Measurements from ENCODE around the gene PARD3. TPM values are rescaled to one million over a fixed set of nuclear protein-coding genes. Genes with fewer than 3 reads are reported as not detected.

Gene PARD3
- total RNA-seq, 6 donors from 2014 or later: 30.6 to 108 (median 50.6) TPM

DNA sequence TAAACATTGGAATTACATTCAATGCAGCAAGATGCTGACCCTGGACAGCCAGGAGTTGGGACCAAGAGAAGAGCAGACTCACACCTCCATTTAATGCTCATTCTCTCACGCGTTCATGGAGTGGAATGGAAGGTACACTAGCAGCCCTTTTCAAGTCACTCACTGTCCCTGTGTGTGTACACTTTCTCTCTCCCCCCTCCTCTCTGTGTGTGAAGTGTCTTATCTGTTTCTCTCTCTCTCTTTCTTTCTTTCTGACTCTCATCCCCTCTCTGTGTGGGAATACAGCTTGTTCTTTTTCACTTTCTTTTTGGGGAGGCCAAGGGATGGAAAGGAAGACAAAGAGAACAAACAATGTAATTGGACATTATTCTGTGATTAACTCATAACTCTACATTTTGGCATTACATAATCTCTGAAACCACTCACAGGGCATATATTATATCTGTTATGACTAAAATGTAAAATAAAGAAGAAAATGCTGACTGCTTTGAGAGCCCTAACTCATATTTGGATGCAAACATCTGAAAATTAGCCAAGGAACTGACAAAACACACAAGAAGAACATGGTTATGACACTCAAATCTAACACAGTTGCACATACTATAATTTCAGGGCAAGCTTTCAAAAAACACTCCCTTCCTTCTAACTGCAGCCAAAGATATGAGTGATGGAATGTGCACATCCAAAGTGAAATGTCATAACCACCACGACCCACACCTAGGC lies 188.8 kb downstream of the PARD3 start:
- H3K4me3 ChIP-seq: no peak overlapping the region
- no peaks in the 10 kb centered on the region for H3K9me3 ChIP-seq
- ATAC-seq (ENCODE audit: low FRiP score in 2 of 2) (no peak), DNase-seq (no peak)
- H3K27me3 ChIP-seq: no peaks in the 10 kb centered on the region
- TF ChIP-seq, protein P1, sequence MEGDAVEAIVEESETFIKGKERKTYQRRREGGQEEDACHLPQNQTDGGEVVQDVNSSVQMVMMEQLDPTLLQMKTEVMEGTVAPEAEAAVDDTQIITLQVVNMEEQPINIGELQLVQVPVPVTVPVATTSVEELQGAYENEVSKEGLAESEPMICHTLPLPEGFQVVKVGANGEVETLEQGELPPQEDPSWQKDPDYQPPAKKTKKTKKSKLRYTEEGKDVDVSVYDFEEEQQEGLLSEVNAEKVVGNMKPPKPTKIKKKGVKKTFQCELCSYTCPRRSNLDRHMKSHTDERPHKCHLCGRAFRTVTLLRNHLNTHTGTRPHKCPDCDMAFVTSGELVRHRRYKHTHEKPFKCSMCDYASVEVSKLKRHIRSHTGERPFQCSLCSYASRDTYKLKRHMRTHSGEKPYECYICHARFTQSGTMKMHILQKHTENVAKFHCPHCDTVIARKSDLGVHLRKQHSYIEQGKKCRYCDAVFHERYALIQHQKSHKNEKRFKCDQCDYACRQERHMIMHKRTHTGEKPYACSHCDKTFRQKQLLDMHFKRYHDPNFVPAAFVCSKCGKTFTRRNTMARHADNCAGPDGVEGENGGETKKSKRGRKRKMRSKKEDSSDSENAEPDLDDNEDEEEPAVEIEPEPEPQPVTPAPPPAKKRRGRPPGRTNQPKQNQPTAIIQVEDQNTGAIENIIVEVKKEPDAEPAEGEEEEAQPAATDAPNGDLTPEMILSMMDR (IDR thresholded peaks at IDR 0.05): no peak
- TF ChIP-seq POLR2A (IDR thresholded peaks at IDR 0.05): no peak
- no peak for TF ChIP-seq POLR2AphosphoS5 (IDR thresholded peaks at IDR 0.05)
- TF ChIP-seq EP300 (IDR thresholded peaks at IDR 0.05): no peak
- H3K36me3 ChIP-seq: no peaks in the 10 kb centered on the region
- peaks cover 0 to 15% (median 10%) of the 10 kb centered on the region in 4 donors for H3K4me1 ChIP-seq
- H3K27ac ChIP-seq: no peak overlapping the region
- WGBS, 2 donors: 74 to 84% methylated on average over 3 of the region's 3 CpGs

DNA sequence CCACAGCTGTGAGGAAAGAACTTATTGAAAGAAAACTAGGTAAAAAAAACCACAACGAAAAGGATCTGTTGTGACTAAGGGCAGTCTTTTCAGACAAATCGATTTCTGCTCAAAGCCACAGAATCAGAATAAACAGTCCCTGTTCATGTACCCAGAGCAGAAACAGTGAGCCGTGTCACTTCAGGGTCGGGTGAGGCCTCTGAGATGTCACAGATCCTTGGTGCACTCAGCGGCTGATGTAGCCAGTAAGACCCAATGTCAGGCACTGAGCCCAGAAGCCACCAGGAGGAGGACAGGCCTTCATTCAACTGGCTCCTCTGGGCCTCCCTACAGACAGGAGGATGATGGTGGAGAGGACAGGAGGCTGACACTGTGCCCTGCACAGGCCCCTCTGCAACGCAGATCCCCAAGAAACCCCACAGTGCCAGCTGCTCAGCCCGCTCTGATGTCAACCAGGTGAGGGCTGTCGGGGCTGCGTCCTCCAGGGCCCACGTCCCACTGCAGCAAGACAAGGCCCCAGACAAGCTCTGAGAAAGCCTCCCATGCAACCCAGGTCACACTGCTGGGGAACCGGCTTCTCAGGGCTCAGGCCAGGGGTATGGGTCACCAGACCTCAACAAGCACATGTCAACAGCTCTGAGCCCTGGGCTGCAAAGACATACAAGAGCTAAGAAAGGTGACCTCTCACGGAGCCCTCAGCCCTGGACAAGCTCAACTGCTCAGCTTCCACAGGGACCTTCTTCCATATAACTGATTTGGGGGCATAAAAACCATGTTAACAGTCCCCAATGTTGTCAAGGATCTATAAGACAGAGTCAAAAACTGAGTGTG lies 190.6 kb downstream of the PARD3 start:
- Histone ChIP-seq H3K27me3 (no peaks in the 10 kb centered on the region), H3K4me1 (peaks cover 0 to 20% (median 10%) of the 10 kb centered on the region in 4 donors), H3K9me3 (no peaks in the 10 kb centered on the region), H3K36me3 (no peaks in the 10 kb centered on the region), H3K4me3 (no peak overlapping the region), H3K27ac (no peak overlapping the region)
- 74 to 92% methylated on average over 5 to 12 of the region's 12 CpGs for WGBS, 2 donors
- peak in 1 of 2 donors; percentile 41 for DNase-seq
- ATAC-seq (ENCODE audit: low FRiP score in 2 of 2): no peak
- TF ChIP-seq EP300 (IDR thresholded peaks at IDR 0.05) (no peak), POLR2A (IDR thresholded peaks at IDR 0.05) (no peak), POLR2AphosphoS5 (IDR thresholded peaks at IDR 0.05) (no peak)
- TF ChIP-seq, protein P1 (IDR thresholded peaks at IDR 0.05): no peak

DNA sequence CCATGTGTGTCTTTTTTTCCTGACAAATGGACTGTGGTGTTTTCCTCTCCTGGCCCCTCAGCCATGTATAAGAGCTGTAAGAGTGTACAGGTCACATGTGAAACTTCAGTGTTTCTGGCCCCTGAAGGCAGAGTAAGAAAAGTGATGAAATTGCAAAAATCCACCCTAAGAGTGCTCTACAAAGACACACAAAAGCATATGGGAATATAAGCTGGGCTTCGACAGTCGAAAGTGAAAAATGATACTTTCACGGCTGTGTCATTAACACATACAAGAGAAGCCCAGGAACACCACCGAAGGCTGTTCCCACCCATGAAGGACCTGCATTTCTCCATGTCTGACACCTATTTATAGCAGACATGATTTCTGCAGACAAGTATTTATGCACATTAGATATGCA lies 192.2 kb downstream of the PARD3 start:
- Histone ChIP-seq H3K4me1 (peaks cover 0 to 13% (median 6%) of the 10 kb centered on the region in 4 donors), H3K4me3 (no peak overlapping the region), H3K36me3 (no peaks in the 10 kb centered on the region), H3K27me3 (no peaks in the 10 kb centered on the region), H3K27ac (no peak overlapping the region), H3K9me3 (no peaks in the 10 kb centered on the region)
- TF ChIP-seq POLR2AphosphoS5 (IDR thresholded peaks at IDR 0.05) (no peak), EP300 (IDR thresholded peaks at IDR 0.05) (no peak), POLR2A (IDR thresholded peaks at IDR 0.05) (no peak)
- TF ChIP-seq, protein P1 (IDR thresholded peaks at IDR 0.05): no peak
- ATAC-seq (ENCODE audit: low FRiP score in 2 of 2) (no peak), DNase-seq (no peak)
- WGBS, 2 donors: 89 to 92% methylated on average over 4 of the region's 4 CpGs

DNA sequence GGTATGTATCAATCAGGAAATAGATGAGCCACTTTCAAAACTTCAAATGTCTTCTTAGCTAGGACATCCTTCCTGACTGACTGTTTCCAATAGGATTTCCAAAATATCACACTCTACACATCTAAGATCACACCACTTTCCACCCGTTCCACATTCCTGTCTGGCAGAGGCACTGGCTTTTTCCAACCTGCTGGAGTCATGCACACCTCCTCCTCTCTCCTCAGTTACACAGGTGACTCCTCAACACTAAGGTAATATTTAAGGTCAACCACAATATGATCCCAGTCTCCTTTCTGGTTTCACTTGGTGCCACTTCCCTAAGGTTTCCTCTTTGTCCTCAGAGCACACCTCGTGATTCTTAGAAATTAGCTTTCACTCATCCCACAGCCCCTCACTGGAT lies 196.5 kb downstream of the PARD3 start:
- Histone ChIP-seq H3K36me3 (no peaks in the 10 kb centered on the region), H3K27me3 (no peaks in the 10 kb centered on the region), H3K9me3 (no peaks in the 10 kb centered on the region), H3K4me3 (no peak overlapping the region), H3K27ac (no peak overlapping the region), H3K4me1 (peaks cover 0 to 8% (median 0%) of the 10 kb centered on the region in 4 donors)
- ATAC-seq (ENCODE audit: low FRiP score in 2 of 2): no peak
- 83 to 87% methylated on average over 2 of the region's 2 CpGs for WGBS, 2 donors
- DNase-seq: no peak
- TF ChIP-seq POLR2AphosphoS5 (IDR thresholded peaks at IDR 0.05): no peak

DNA sequence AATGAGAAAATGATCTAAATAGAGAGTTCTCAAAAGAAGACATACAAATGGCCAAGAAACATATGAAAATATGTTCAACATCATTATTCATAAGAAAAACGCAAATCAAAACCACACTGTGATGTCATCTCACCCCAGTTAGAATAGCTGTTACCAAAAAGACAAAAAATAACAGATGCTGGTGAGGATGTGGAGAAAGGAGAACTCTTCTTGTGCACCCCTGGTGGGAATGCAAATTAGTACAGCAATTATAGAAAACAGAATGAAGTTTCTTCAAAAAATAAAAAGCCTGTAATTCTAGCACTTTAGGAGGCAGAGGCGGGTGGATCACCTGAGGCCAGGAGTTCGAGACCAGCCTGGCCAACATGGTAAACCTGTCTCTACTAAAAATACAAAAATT lies 199.3 kb downstream of the PARD3 start:
- H3K27me3 ChIP-seq: no peaks in the 10 kb centered on the region
- no peaks in the 10 kb centered on the region for H3K9me3 ChIP-seq
- H3K36me3 ChIP-seq: no peaks in the 10 kb centered on the region
- H3K27ac ChIP-seq: no peak overlapping the region
- no peak overlapping the region for H3K4me3 ChIP-seq
- no peak for TF ChIP-seq POLR2AphosphoS5 (IDR thresholded peaks at IDR 0.05)
- TF ChIP-seq, protein P1 (IDR thresholded peaks at IDR 0.05): no peak
- TF ChIP-seq POLR2A (IDR thresholded peaks at IDR 0.05): no peak
- TF ChIP-seq EP300 (IDR thresholded peaks at IDR 0.05): no peak
- no peak for ATAC-seq (ENCODE audit: low FRiP score in 2 of 2)
- 92 to 97% methylated on average over 3 of the region's 3 CpGs for WGBS, 2 donors
- no peak for DNase-seq
- no peaks in the 10 kb centered on the region for H3K4me1 ChIP-seq
